Effector memory CD8-positive, alpha-beta T cell (primary cell): ENCODE measurements around the gene SPATA31C1.
"Not testable (repeated sequence)": the region's sequence is repeated elsewhere in the genome, so short reads cannot be mapped to it uniquely, and the experiment has no call there.

ENCODE experiments used
- ATAC-seq: fragments of 150-1000 bp; cut with Tn5 transposase; replicated peaks from 2 replicates; pipeline ENCODE4 v1.10.0; 2021; ENCODE audit warnings: mild to moderate bottlenecking, moderate library complexity
- DNase-seq, 3 experiments: peaks; one replicate each; pipeline ENCODE4 v3.0.0; 2021
- H3K27ac Mint-ChIP-seq, 2 donors: one replicate each; pipeline ENCODE4 v1.8.0; 2022; ENCODE audit warnings: mild to moderate bottlenecking in 2 of 2, mixed read lengths in 2 of 2, moderate library complexity in 2 of 2
- H3K27me3 Mint-ChIP-seq, 2 donors: one replicate each; pipeline ENCODE4 v1.8.0; 2022; ENCODE audit warnings: mixed read lengths in 2 of 2
- H3K36me3 Mint-ChIP-seq: one replicate; pipeline ENCODE4 v1.8.0; 2022; ENCODE audit warnings: mild to moderate bottlenecking, moderate library complexity, mixed read lengths; ENCODE audit not compliant: insufficient read depth
- H3K4me1 Mint-ChIP-seq, 2 donors: one replicate each; pipeline ENCODE4 v1.8.0; 2022; ENCODE audit warnings: low read depth in 2 of 2, mixed read lengths in 2 of 2
- H3K4me3 Mint-ChIP-seq, 2 donors: one replicate each; pipeline ENCODE4 v1.8.0; 2022; ENCODE audit warnings: mild to moderate bottlenecking in 2 of 2, mixed read lengths in 2 of 2, moderate library complexity in 2 of 2
- H3K9me3 Mint-ChIP-seq, 2 donors: one replicate each; pipeline ENCODE4 v1.8.0; 2022; ENCODE audit warnings: mixed read lengths in 2 of 2

The SPATA31C1 gene

DNA sequence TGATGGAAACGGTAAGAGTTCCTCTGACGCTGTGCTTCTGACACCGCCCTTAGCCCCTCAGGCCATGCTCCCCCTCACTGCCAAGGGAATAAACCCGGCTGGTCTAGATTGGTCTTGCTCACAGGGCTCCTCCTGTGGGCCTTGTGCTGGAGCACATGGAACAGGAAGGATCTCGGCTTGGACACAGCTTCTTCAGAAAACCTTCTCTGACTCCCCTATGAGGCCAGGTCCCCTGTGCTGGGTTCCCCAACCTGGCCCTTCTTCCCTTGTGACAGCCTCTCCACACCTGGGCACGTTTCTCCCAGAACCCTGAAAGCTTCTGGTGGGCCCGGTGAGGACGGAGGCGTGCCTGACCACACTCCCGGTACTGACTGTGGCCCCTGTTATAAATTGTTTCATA lies 26.9 kb upstream of the SPATA31C1 start:
- H3K4me1 Mint-ChIP-seq = no peaks in the 10 kb centered on the region
- peaks cover 5 to 64% of the 10 kb centered on the region in 2 donors for H3K27me3 Mint-ChIP-seq
- no peak overlapping the region for H3K27ac Mint-ChIP-seq
- DNase-seq (no peak), ATAC-seq (no peak)
- no peaks in the 10 kb centered on the region for H3K9me3 Mint-ChIP-seq
- H3K36me3 Mint-ChIP-seq = no peaks in the 10 kb centered on the region
- no peak overlapping the region for H3K4me3 Mint-ChIP-seq

DNA sequence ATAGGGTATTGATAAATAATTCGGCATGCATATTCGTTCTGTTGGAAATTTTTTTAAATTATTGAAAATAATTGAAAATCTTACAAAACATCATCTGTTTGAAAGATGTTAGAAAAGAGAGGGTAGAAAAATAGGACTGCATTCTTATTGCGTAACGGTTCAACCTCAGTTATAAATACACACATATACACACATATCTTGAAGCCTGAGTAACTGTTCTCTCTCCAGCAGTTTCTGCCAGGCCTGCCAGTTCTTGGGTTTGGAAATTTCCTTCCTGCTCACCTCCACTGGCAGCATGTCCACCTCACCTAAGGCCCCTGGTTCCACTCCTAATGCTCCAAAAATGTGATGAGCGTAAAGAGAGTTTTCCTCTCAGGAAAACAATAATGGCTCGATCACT lies 26.0 kb upstream of the SPATA31C1 start:
- DNase-seq (no peak), ATAC-seq (no peak)
- Mint-ChIP-seq H3K27ac (no peak overlapping the region), H3K36me3 (no peaks in the 10 kb centered on the region), H3K4me1 (no peaks in the 10 kb centered on the region), H3K4me3 (no peak overlapping the region), H3K27me3 (peaks cover 0 to 55% of the 10 kb centered on the region in 2 donors), H3K9me3 (no peaks in the 10 kb centered on the region)

DNA sequence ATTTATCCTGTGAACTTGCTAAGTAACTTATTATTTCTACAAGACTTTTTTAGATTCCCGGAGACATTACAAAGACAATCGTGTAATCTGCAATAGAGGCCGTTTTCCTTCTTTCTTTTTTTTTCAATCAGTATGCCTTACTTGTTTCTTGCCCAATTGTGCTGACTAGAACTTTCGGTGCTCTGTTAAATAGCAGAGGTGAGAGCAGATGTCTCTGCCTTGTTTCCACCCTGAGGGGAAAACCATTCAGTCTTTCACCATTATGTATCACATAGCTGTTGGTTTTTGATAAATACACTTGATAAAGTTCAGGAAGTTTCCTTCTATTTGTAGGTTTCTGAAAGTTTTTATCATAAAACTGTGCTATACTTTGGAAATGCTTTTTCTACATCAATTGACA lies 24.8 kb upstream of the SPATA31C1 start:
- no peaks in the 10 kb centered on the region for H3K36me3 Mint-ChIP-seq
- DNase-seq (no peak), ATAC-seq (no peak)
- H3K27me3 Mint-ChIP-seq = peaks cover 5 to 43% of the 10 kb centered on the region in 2 donors
- H3K27ac Mint-ChIP-seq = no peak overlapping the region
- no peaks in the 10 kb centered on the region for H3K4me1 Mint-ChIP-seq
- no peak overlapping the region for H3K4me3 Mint-ChIP-seq
- no peaks in the 10 kb centered on the region for H3K9me3 Mint-ChIP-seq

DNA sequence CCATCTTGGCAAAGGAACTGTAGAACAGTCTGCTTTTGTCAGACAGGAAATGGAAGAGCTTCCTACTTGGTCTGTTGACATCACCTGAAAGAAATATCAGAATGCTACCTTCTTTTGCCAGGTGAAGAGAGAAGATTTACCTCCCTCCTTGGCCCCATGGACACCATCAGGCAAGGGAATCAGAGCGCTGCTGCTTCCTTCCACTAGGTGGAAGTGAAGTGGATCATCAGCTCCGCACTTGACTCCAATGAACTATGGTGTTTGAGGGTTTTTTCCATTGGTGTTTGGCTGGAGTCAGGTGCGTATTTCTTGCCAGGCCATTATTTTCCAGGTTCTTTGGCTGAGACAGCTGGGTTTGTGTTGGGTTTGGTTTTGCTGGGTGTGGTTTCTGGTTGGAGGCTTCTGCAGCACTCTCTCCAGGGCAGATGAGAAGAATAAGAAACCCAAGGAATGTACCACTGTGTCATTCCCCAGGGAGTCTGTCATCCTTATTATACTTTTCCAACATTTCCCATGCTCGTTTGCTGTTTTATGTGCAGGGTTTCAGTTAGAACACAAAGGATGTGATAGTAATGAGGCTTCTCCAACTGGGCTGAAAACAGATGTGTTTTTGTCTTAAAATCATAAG lies 22.6 kb upstream of the SPATA31C1 start:
- H3K9me3 Mint-ChIP-seq = no peaks in the 10 kb centered on the region
- no peaks in the 10 kb centered on the region for H3K36me3 Mint-ChIP-seq
- ATAC-seq = no peak
- no peak for DNase-seq
- H3K27me3 Mint-ChIP-seq = peaks cover 25 to 28% of the 10 kb centered on the region in 2 donors
- H3K4me3 Mint-ChIP-seq = no peak overlapping the region
- H3K4me1 Mint-ChIP-seq = no peaks in the 10 kb centered on the region
- H3K27ac Mint-ChIP-seq = no peak overlapping the region

- H3K36me3 Mint-ChIP-seq = no peaks in the 10 kb centered on the region
- DNase-seq (no peak), ATAC-seq (no peak)
- no peaks in the 10 kb centered on the region for H3K4me1 Mint-ChIP-seq
- no peaks in the 10 kb centered on the region for H3K9me3 Mint-ChIP-seq
- H3K27ac Mint-ChIP-seq = no peak overlapping the region
- H3K4me3 Mint-ChIP-seq = no peak overlapping the region
- peaks cover 18 to 26% of the 10 kb centered on the region in 2 donors for H3K27me3 Mint-ChIP-seq
Measured at GRCh38 chr9:87896891-87897290, 20.9 kb upstream of the SPATA31C1 start.

- no peak for ATAC-seq
- Mint-ChIP-seq H3K27ac (no peak overlapping the region), H3K9me3 (peaks cover under 1 to 2% of the 10 kb centered on the region in 2 donors), H3K36me3 (no peaks in the 10 kb centered on the region), H3K4me3 (no peak overlapping the region), H3K27me3 (peaks cover 21 to 30% of the 10 kb centered on the region in 2 donors), H3K4me1 (no peaks in the 10 kb centered on the region)
- DNase-seq = no peak
Measured at GRCh38 chr9:87898151-87898550, 19.6 kb upstream of the SPATA31C1 start.

DNA sequence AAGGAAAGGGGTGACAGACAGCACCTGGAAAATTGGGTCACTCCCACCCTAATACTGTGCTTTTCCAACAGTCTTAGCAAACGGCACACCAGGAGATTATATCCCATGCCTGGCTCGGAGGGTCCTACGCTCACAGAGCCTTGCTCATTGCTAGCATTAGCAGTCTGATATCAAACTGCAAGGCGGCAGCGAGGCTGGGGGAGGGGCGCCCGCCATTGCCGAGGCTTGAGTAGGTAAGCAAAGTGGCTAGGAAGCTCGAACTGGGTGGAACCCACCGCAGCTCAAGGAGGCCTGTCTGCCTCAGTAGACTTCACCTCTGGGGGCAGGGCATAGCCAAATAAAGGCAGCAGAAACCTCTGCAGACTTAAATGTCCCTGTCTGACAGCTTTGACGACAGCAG lies 15.4 kb upstream of the SPATA31C1 start:
- not testable (repeated sequence) for ATAC-seq, H3K27ac Mint-ChIP-seq, H3K4me3 Mint-ChIP-seq, H3K4me1 Mint-ChIP-seq, DNase-seq, H3K36me3 Mint-ChIP-seq
- H3K27me3 Mint-ChIP-seq = peaks cover 26 to 51% of the 10 kb centered on the region in 2 donors
- peaks cover 8 to 15% of the 10 kb centered on the region in 2 donors for H3K9me3 Mint-ChIP-seq

DNA sequence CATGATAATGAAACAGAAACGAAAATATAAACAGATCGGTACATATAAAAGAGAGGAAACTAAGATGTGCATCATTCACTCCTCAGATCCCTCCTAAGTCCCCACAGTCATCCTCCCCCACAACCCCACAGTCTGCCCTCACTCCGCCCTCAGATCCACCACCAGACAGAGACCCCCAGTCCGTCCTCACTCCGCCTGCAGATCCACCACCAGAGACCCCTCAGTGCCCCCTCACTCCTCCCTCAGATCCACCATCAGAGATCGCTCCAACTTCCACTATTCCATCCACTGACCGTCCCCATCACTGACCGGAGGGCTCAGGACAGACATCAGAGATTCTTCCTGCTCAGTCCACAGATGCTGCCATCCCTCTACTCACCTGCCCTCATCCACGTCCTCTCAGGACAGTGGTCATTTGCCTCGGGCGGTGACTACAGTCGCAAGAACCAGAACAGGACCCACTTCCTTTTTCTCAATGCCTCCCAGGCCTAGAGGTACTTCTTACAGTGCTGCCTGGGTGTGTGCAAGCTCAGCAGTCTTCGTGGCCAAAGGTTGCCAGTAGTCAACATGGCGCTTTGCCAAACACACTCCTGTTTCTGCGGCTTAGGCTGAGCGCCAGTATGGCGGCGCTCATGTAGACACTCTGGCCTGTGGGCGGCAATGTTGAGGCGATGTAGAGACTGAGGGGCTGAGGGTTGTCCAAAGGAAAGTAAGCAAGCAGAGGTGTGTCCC lies 8.3 kb upstream of the SPATA31C1 start:
- H3K27ac Mint-ChIP-seq = no peak overlapping the region
- DNase-seq (no peak), ATAC-seq (no peak)
- H3K27me3 Mint-ChIP-seq = peaks cover 8 to 10% of the 10 kb centered on the region in 2 donors
- peaks cover 0 to 8% of the 10 kb centered on the region in 2 donors for H3K9me3 Mint-ChIP-seq
- no peaks in the 10 kb centered on the region for H3K4me1 Mint-ChIP-seq
- peaks cover 2% of the 10 kb centered on the region for H3K36me3 Mint-ChIP-seq
- H3K4me3 Mint-ChIP-seq = no peak overlapping the region

- Mint-ChIP-seq H3K4me1 (no peaks in the 10 kb centered on the region), H3K36me3 (peaks cover 2% of the 10 kb centered on the region), H3K27ac (no peak overlapping the region), H3K27me3 (no peaks in the 10 kb centered on the region), H3K4me3 (no peak overlapping the region), H3K9me3 (no peaks in the 10 kb centered on the region)
- ATAC-seq (no peak), DNase-seq (no peak)
Measured at GRCh38 chr9:87910821-87911220, 6.9 kb upstream of the SPATA31C1 start.

GRCh38 chr9:87919013-87919412 lies 1.3 kb downstream of the SPATA31C1 start:
- not testable (repeated sequence) for H3K27ac Mint-ChIP-seq, H3K9me3 Mint-ChIP-seq, DNase-seq, H3K4me3 Mint-ChIP-seq, H3K36me3 Mint-ChIP-seq, H3K4me1 Mint-ChIP-seq, H3K27me3 Mint-ChIP-seq, ATAC-seq

DNA sequence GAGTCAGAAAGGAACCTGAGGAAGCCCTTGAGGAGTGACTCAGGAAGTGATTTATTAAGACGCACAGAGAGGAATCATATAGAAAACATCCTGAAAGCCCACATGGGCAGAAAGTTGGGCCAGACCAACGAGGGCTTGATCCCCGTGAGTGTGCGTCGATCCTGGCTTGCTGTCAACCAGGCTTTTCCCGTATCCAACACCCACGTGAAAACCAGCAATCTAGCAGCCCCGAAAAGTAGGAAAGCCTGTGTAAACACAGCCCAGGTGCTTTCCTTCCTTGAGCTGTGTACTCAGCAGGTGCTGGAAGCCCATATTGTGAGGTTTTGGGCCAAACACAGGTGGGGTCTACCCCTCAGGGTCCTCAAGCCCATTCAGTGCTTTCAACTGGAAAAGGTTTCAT lies 3.8 kb downstream of the SPATA31C1 start:
- H3K9me3 Mint-ChIP-seq, H3K4me3 Mint-ChIP-seq, H3K27ac Mint-ChIP-seq, H3K4me1 Mint-ChIP-seq, ATAC-seq, H3K27me3 Mint-ChIP-seq, DNase-seq, H3K36me3 Mint-ChIP-seq: not testable (repeated sequence)

- H3K27ac Mint-ChIP-seq, ATAC-seq, H3K4me3 Mint-ChIP-seq, H3K9me3 Mint-ChIP-seq, H3K27me3 Mint-ChIP-seq, H3K4me1 Mint-ChIP-seq, H3K36me3 Mint-ChIP-seq, DNase-seq: not testable (repeated sequence)
Measured at GRCh38 chr9:87923012-87923411, 5.2 kb downstream of the SPATA31C1 start.

GRCh38 chr9:87924851-87925250 lies 7.1 kb downstream of the SPATA31C1 start:
- not testable (repeated sequence) for H3K27me3 Mint-ChIP-seq, DNase-seq, H3K27ac Mint-ChIP-seq, H3K4me3 Mint-ChIP-seq, H3K4me1 Mint-ChIP-seq, ATAC-seq, H3K36me3 Mint-ChIP-seq, H3K9me3 Mint-ChIP-seq

DNA sequence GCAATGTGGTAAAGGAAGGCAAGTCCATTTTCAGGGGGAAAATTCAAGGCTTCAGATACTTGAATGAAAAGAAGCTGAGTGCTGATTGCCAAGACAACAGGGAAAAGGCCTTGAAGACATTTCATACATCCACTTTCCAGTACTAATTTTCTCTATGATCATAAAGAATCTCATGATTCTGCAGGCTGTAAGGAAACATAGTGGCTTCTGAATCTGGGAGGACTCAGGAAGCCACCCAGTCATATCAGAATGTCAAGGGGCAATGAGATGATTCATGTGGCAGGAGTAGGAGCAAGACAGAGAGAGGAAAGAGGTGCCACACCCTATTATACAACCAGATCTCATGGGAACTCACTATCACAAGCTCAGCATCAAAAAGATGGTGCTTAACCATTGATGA lies 11.4 kb downstream of the SPATA31C1 start:
- not testable (repeated sequence) for ATAC-seq, H3K36me3 Mint-ChIP-seq, DNase-seq, H3K4me3 Mint-ChIP-seq, H3K9me3 Mint-ChIP-seq, H3K27me3 Mint-ChIP-seq, H3K27ac Mint-ChIP-seq, H3K4me1 Mint-ChIP-seq
